GM18951 (cell line): ENCODE data around the gene CALD1.

Experiments used
- POLR2A ChIP-seq: IDR thresholded peaks from 4 replicates; pipeline ENCODE4 v1.6.1; 2011; ENCODE audit warnings: mild to moderate bottlenecking; ENCODE audit not compliant: insufficient read length, insufficient read depth; ENCODE audit errors: extremely low read depth
- in situ Hi-C: fragments of 300-500 bp; cut with MboI; formaldehyde crosslinking; loops from one replicate; pipeline ENCODE4 v1.12.0; 2022; ENCODE audit warnings: low sequenced_read_pairs, mixed read lengths, inconsistent platforms; ENCODE audit not compliant: unreplicated experiment

The CALD1 gene

DNA sequence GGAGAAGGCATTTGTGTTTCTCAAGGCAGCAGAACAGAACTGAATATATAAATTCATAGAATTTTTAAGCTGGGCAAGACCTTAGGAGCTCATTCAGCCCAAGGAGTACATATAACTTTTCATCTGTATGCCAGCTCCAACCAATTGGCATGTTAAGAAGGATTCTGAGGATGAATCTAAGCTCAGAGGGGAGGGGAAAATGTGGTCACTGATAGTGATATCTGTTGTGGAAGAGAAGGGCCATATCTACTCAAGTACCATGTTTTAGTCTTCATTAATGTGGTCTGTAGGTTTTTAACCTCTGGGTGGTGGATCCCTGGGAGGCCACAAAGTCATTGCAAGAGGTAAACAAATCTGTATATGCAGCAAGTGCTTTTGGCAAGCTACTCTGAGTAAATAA, 6.4 kb downstream of the CALD1 start:
- TF ChIP-seq POLR2A: no peak
- in situ Hi-C loops: no loop called here

GRCh38 chr7:134787064-134787463, 7.6 kb downstream of the CALD1 start:
- in situ Hi-C loops: no loop called here
- no peak for TF ChIP-seq POLR2A

DNA sequence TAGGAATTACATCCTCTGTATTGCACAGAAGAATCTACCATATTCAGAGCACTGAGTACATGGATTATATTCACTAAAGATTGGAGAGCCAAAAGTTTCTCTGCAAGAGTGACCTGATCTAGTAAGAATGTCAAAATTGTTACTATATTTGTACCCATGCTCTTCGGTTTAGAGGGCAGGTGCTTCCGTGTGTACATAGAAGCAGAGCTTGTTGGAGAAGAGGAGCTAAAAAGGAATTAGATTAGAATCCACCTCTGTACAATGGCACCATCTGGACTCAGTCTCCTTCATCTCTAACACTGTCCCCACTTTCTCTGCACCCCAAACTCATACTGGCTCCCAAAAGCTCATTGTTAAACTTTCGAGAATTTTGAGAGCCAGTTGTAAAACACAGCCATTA, 8.3 kb downstream of the CALD1 start:
- in situ Hi-C loops: no loop called here
- no peak for TF ChIP-seq POLR2A

DNA sequence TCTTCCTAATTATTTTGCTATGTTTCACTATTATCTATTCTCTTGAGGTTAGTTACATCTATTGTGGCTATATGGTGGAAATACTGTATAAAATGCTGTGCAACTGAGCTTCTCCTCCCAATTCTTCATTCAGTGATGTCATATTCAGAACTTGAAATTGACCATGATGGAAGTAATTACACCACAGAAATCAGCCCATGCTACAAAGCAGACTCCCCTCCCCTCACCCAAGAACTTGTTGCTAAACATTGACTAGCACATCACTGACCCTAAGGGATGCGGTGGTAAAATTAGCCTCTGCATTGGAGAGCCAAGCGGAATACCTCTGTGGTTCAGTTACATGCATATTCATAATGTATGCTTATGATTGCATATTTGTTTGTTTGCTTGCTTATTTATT, 8.8 kb downstream of the CALD1 start:
- in situ Hi-C loops: no loop called here
- TF ChIP-seq POLR2A: no peak

DNA sequence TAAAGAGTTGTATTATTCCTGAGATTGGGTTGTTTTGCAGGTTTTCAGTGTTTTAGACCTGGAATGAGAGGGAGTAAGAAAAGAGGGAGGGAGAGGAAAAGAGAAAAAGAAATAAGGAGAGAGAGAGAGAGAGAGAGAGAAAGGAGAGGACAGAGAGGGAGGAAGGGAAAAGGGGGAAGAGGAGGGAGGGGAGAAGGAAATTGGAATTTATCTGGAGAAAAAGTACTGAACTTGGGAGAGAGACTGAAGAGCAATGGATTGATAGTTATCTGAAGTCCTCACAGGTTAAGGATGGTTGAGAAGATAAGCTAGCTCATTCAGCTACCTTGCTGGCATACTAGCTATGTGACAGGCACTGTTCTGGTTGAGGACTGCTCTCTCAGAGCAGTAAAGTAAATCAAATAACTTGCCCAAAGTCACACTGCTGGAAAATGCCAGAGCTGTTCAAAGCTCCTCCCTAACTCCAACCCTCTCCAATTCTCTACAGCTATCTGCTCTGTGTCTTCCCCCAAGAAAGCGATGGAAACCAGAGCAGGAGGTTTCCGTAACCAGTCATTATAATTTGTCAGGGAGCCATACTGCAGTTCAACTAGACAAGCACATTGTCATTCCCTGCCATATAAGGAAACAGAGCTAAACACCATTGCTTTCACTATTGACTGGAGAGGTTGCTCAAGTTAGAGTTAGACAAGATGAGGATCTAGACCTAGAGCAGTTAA, 10.7 kb downstream of the CALD1 start:
- TF ChIP-seq POLR2A: no peak
- in situ Hi-C loops: no loop called here

- in situ Hi-C loops: no loop called here
- no peak for TF ChIP-seq POLR2A
Measured at GRCh38 chr7:134792968-134793367, 13.5 kb downstream of the CALD1 start.

- in situ Hi-C loops: no loop called here
- TF ChIP-seq POLR2A: no peak
Measured at GRCh38 chr7:134795231-134795630, 15.8 kb downstream of the CALD1 start.

DNA sequence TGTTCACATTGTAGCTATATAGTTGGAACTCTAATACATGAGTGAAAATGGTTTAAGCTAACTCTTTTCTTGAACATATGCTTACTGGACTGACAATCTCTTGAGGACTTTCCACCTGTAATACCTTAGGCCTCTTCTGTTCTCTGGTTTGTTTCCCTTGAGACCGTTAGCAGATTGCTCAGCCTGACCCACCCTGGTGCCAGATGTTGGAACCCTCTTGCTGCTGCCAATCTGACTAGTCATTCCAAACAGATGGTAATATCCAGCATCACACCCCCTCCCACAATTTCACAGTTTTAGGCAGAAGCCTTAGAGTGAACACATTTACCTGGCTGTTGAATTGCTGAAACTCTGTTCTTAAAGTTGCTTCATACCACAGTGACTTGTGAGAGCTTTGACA, 18.7 kb downstream of the CALD1 start:
- in situ Hi-C loops: no loop called here
- TF ChIP-seq POLR2A: no peak

- TF ChIP-seq POLR2A: no peak
- in situ Hi-C loops: no loop called here
Measured at GRCh38 chr7:134799377-134799776, 19.9 kb downstream of the CALD1 start.

DNA sequence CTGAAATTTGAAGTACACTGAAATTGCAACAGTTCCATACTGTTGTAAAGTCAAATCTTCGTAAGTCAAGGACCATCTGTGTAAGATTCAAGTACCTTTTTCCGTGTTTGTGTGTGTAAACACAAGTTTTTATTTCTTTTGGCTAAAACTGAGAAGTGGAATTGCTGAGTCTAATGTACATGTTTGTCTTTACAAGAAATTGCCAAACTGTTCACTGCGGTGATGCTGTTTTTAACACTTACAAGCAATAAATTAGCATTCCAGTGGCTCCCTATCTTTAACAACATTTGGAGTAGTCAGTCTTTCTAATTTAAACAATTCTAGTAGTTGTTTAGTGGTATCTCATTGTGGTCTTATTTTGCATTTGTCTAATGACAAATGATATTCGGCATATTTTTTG, 23.3 kb downstream of the CALD1 start:
- in situ Hi-C loops: no loop called here
- TF ChIP-seq POLR2A: no peak

GRCh38 chr7:134804351-134804750, 24.9 kb downstream of the CALD1 start:
- no peak for TF ChIP-seq POLR2A
- in situ Hi-C loops: no loop called here

DNA sequence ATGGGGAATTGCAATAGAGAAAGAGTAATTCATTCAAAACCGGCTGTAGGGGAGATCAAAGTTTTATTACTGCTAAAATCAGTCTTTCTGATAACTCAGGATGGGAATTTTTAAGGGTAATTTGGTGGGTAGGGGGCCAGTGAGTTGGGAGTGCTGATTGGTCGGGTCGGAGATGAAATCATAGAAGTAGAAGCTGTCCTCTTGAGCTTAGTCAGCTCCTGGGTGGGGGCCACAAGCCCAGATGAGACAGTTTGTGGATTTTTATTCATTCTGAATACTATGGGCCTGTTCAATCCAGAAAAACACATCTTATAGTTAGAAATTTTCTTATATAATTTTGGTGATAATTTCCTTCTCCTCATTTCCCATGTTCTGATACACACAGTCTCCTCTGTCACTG, 25.4 kb downstream of the CALD1 start:
- no peak for TF ChIP-seq POLR2A
- in situ Hi-C loops: no loop called here

DNA sequence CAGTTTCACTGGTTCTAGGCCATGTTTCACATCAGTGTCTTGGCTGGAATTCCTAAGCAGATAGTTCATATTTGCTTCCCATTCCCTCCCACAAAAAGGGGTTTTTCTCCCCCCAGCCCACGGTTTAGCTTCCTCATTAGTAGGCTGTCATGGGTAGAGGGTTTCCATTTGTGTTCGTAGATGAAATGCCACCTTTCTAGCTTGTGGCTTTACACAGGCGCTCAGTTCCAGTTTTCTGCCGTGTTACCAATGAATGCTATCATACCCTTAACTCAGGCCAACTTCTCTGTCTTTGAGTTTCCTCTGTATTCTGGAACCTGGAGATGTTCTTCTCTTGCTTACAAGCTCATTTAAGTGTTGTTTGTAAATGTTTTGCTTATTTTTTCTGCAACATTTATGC, 26.8 kb downstream of the CALD1 start:
- TF ChIP-seq POLR2A: no peak
- in situ Hi-C loops: no loop called here

DNA sequence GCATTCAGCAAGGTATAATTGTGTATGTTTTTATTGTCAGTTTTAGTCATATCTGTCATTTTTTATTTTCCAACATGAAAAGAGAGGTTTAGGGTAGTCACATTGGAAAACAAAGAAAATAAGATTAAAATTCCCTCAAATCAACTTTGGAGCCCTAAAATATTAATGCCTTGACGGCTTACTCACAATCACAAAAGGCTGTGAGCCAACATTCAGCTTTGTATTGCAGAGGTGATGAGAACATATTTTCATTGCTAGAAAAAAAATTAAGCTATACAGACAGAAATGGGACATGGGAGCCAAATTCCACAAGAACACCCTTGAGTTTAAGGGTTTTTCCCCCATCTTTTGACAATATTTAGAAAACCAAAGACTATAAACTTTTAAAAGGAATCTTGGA, 30.2 kb downstream of the CALD1 start:
- in situ Hi-C loops: no loop called here
- TF ChIP-seq POLR2A: no peak

DNA sequence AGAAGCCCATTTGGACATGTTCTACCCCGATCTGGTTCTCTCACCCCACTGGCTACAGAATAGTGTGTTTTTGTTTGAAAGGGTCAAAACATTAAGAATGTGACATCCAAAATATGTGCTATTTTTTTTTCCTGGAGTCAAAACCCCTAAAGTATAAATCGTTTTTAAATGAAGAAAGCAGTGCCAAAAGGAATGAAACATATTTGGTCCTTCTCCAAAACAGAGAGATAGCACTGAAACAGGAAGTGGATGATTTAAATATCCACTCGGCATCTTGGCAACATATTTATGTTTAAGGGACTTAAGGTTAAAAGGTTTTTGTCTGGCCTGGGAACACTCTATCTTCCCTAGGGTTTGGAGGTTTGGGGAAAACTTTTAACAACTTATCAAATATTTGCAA, 32.3 kb downstream of the CALD1 start:
- TF ChIP-seq POLR2A: no peak
- in situ Hi-C loops: no loop called here

DNA sequence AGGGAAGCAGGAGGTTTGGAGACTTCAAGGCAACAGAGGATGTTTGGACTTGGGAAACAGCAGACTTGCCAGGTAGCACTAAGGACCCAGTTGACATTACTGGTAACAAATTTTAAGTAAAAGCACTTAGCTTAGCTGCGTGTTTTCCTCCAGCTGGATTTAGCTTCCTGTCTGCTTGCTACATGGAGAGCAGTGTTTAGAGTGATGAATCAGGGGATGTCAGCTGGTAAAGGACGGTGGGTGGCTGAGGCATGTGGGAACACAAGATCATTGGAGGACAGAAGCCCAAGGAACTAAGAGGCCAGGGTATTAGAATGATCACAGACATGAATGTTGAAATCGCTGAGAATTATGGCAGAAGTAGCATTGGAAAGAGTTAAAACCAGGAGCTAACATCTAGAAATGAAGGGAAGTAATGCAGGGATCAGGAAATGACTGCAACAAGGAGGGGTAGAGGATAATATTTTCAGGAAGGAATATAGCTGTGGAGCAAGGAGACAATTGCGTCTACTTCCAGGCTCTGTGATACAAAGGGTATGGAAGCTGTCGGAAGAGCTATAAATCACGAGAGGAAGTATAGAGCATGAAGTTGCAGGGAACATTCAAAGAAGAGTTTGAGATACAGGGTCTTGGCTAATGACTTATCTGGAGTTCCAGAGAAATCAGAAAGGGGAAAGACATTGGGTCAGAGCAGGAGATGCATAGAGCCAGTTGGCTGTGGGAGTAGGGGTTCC, 34.4 kb downstream of the CALD1 start:
- TF ChIP-seq POLR2A: no peak
- in situ Hi-C loops: no loop called here
